OCI-LY7 (cell line): ENCODE measurements around the gene FADS3.
A peak's percentile ranks its signal among the peaks of the same experiment; 100 is the strongest.

ENCODE experiments used
- CTCF ChIP-seq: fragments of 200-600 bp; sonication (generic); conservative IDR thresholded peaks from 2 replicates; pipeline ENCODE4 v1.5.1; 2014; ENCODE audit warnings: mild to moderate bottlenecking, antibody characterized with exemption, low read length, moderate library complexity, mixed read lengths
- EZH2phosphoT487 ChIP-seq: fragments of 200-600 bp; sonication (generic); IDR thresholded peaks from 2 replicates; pipeline ENCODE4 v1.6.1; 2018; ENCODE audit warnings: low read depth, borderline replicate concordance, mild to moderate bottlenecking, mixed run types, antibody characterized with exemption, low read length, moderate library complexity, mixed read lengths

GRCh38 chr11:61899146-61899841 is 7.9 kb upstream of the FADS3 start:
- peak; percentile 98 for TF ChIP-seq CTCF
- TF ChIP-seq EZH2phosphoT487: no peak
